Upper lobe of left lung (tissue), 6 donors: ENCODE measurements around the gene LTBP1. TPM values are rescaled to one million over a fixed set of nuclear protein-coding genes. Genes with fewer than 3 reads are reported as not detected.

Source experiments
- ATAC-seq, 2 donors: fragments of 200-7000 bp; cut with Tn5 transposase; one replicate each; pipeline ENCODE4 v1.9.1; 2022; ENCODE audit warnings: mild to moderate bottlenecking in 2 of 2, moderate library complexity in 2 of 2; ENCODE audit not compliant: low FRiP score in 2 of 2
- DNase-seq, 2 donors: peaks; one replicate each; pipeline ENCODE4 v3.0.0-alpha.2; 2019 to 2020
- H3K27ac ChIP-seq, 4 donors: fragments of 200-600 bp; sonication (generic); one replicate each; pipeline ENCODE4 v1.5.1; 2016 to 2019
- H3K27me3 ChIP-seq, 4 donors: fragments of 200-600 bp; sonication (generic); one replicate each; pipeline ENCODE4 v1.5.1; 2017 to 2019
- H3K36me3 ChIP-seq, 4 donors: fragments of 200-600 bp; sonication (generic); one replicate each; pipeline ENCODE4 v1.5.1; 2016 to 2019
- H3K4me1 ChIP-seq, 4 donors: fragments of 200-600 bp; sonication (generic); one replicate each; pipeline ENCODE4 v1.5.1; 2018 to 2019
- H3K4me3 ChIP-seq, 4 donors: fragments of 200-600 bp; sonication (generic); one replicate each; pipeline ENCODE4 v1.5.1; 2017 to 2019; ENCODE audit warnings: mild to moderate bottlenecking in 2 of 4, moderate library complexity in 1 of 4
- H3K9me3 ChIP-seq, 4 donors: fragments of 200-600 bp; sonication (generic); one replicate each; pipeline ENCODE4 v1.5.1; 2018 to 2019
- CTCF ChIP-seq, 6 experiments: fragments of 450-650 bp in 4 of 6; fragments of 200-600 bp in 2 of 6; sonication (generic) in 2 of 6; IDR thresholded peaks; one replicate each; pipeline ENCODE4 v1.5.1; 2016 to 2019; ENCODE audit warnings: antibody characterized with exemption in 6 of 6
- EP300 ChIP-seq, 4 donors: sonication (generic); formaldehyde crosslinking; IDR thresholded peaks; one replicate each; pipeline ENCODE4 v1.5.1; 2017; ENCODE audit warnings: antibody characterized with exemption in 4 of 4, control low read depth in 2 of 4
- POLR2A ChIP-seq, 4 donors: fragments of 450-650 bp; IDR thresholded peaks; one replicate each; pipeline ENCODE4 v1.5.1; 2016 to 2017; ENCODE audit warnings: antibody characterized with exemption in 4 of 4, mild to moderate bottlenecking in 2 of 4
- POLR2AphosphoS5 ChIP-seq, 2 donors: sonication (generic); formaldehyde crosslinking; IDR thresholded peaks; one replicate each; pipeline ENCODE4 v1.5.1; 2017; ENCODE audit warnings: antibody characterized with exemption in 2 of 2
- WGBS, 2 donors: methylation state at CpG; one replicate each; pipeline ENCODE4 v1.1.5; 2017 to 2018; 5-methylcytosine and 5-hydroxymethylcytosine counted together
- total RNA-seq, 6 donors: library from RNA; depleted of rRNA in 4 of 6; stranded (reverse); fragments of >200 nt in 4 of 6; gene quantifications; one replicate each; pipeline versions ENCODE4 v1.1.0 to v1.2.1, GENCODE V29; 2016 to 2021
- donor health status: DM: no; HTN: no; CAD: no; lungs with moderate emphysema.
- donor health status: DM: no; HTN: yes; CAD: no; lungs with severe emphysema.

Gene LTBP1
- total RNA-seq, 6 donors from 2014 or later, result 11.5 to 45.0 (median 27.1) TPM

DNA sequence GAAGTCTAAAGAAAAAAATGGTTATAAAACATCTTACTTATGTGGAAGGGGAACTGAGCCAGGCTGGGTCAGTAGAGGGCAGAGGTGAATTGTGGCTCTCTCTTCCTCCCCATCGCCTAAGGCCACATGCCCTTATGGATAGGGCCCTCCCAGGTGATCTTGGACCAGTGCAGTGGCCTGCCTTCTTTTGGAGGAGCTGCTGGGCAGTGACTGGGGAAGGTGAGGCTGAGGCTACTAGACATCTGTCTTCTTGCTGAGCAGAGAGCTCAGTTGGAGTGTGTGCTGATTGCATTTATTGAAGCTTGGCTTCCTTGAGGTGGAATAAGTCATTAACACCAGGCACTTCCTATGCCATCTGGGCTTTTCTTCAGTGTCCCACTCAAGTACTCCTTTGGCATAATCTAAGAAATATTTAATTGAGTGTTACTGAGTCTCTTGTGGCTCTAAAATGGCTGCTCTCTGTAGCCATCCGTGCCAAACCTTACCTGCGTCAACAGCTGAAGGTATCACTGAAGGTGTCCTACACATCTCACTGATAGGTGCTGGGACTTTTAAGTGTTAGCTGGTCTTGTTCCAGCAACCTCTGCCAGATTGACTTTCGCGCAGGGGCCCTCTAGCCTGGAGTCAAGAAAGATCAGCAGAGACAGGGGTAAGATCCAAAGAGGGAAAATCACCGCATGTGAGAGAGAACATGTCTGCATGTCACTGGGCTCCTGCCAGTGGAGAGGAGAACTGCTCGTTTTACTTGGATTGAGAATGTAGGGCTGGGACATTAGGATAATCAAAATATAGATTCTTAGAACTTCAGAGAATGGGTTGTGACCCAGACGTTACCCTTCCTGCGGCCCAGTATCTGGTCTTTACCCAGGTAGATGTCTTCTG lies 256.1 kb downstream of the LTBP1 start:
- TF ChIP-seq CTCF (IDR thresholded peaks at IDR 0.05), result no peak
- WGBS, 2 donors, result 79 to 91% methylated on average over 9 of the region's 9 CpGs
- Histone ChIP-seq H3K4me1 (no peaks in the 10 kb centered on the region), H3K9me3 (no peaks in the 10 kb centered on the region), H3K27ac (peak overlapping the region in 1 of 4 donors; percentile 17), H3K27me3 (no peaks in the 10 kb centered on the region), H3K36me3 (no peaks in the 10 kb centered on the region), H3K4me3 (no peak overlapping the region)
- ATAC-seq (no peak), DNase-seq (no peak)

DNA sequence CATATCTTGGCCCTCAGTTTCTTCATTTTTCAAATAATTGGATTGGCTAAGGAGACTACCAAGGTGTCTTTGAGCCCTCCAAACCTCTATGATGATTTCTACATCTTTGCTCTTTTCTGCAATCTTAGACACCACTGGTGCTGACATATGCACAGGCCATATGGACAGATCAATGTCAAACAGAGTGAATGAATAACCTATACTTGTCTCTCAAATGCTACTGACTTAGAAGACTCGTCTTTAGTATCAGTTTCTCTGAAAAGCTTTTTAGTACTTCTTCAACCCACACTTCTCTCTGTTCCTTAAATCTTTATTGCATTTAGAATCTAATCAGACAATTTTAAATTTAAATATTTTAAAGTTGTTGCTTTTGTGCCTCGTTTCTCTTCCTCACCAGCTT lies 258.2 kb downstream of the LTBP1 start:
- Histone ChIP-seq H3K4me1 (no peaks in the 10 kb centered on the region), H3K27me3 (no peaks in the 10 kb centered on the region), H3K27ac (no peak overlapping the region), H3K4me3 (no peak overlapping the region), H3K36me3 (no peaks in the 10 kb centered on the region), H3K9me3 (no peaks in the 10 kb centered on the region)
- TF ChIP-seq EP300 (IDR thresholded peaks at IDR 0.05), result no peak
- TF ChIP-seq CTCF (IDR thresholded peaks at IDR 0.05), result no peak
- TF ChIP-seq POLR2A (IDR thresholded peaks at IDR 0.05), result no peak
- TF ChIP-seq POLR2AphosphoS5 (IDR thresholded peaks at IDR 0.05), result no peak
- 85 to 93% methylated on average over 2 of the region's 2 CpGs for WGBS, 2 donors
- no peak for ATAC-seq
- no peak for DNase-seq

DNA sequence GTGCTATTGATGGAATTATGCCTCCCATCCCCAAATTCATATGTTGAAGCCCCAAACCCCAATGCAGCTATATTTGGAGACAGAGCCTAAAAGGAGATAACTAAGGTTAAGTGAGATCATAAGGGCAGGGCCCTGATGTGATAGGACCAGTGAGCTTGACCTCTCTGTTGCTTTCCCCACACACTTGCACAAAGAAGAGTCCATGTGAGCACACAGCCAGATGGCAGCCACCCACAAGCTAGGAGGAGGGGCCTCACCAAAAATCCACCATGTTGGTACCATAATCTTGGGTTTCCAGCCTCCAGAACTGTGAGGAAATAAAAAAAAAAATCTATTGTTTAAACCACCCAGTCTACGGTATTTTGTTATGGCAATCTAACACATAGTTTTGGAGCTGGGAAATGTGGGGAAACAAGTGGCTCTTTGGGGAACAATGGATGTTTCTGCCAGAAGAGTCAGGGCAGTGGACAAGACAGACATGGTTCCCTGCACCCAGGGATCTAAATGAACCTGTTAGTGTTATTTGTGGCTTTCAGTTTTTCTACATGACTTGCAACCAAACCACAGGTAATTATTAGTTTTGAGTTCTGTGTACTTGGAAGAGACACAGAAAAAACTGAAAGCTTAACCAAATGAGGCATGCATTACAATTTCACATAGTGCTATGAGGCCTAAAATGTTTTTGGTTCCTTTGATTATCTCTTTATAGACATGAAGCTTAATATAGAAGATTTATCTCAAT lies 259.1 kb downstream of the LTBP1 start:
- TF ChIP-seq EP300 (IDR thresholded peaks at IDR 0.05) (no peak), POLR2AphosphoS5 (IDR thresholded peaks at IDR 0.05) (no peak), POLR2A (IDR thresholded peaks at IDR 0.05) (no peak), CTCF (IDR thresholded peaks at IDR 0.05) (no peak)
- no peaks in the 10 kb centered on the region for H3K4me1 ChIP-seq
- no peak for DNase-seq
- no peaks in the 10 kb centered on the region for H3K27me3 ChIP-seq
- H3K9me3 ChIP-seq, result no peaks in the 10 kb centered on the region
- 85 to 90% methylated on average over 1 of the region's 1 CpG for WGBS, 2 donors
- no peak overlapping the region for H3K27ac ChIP-seq
- H3K36me3 ChIP-seq, result no peaks in the 10 kb centered on the region
- no peak overlapping the region for H3K4me3 ChIP-seq
- no peak for ATAC-seq

DNA sequence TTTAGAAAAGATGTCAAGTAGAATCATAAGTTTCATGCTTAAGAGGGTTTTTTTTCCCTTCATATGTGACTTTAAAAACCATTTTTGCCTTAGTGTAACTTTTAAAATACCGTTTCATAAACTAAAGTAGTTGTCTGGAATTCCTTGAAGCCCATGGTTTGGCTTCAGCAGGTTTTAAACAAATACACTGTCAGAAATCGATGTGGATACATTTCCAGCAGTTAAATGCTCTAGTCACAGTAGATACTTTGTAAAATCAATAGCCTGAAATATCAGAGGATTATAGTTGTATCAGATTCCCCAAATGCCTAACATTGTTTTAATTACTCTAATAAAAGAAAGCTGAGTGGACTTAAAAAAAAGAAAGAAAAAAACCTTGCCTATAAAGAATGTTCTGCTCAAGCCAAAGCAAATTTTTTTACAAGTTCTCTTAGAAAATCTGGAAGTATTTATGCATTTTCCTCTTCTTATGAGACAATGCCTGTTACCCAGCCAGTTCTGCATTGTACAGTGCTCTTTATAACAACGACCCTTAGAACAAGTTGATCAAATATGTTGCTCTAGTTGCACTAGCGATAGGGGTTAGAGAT lies 260.5 kb downstream of the LTBP1 start:
- 61 to 63% methylated on average over 4 of the region's 4 CpGs for WGBS, 2 donors
- Histone ChIP-seq H3K36me3 (no peaks in the 10 kb centered on the region), H3K4me1 (no peaks in the 10 kb centered on the region), H3K27ac (no peak overlapping the region), H3K9me3 (no peaks in the 10 kb centered on the region), H3K27me3 (no peaks in the 10 kb centered on the region), H3K4me3 (no peak overlapping the region)
- ATAC-seq (no peak), DNase-seq (no peak)
- TF ChIP-seq POLR2AphosphoS5 (IDR thresholded peaks at IDR 0.05), result no peak
- TF ChIP-seq CTCF (IDR thresholded peaks at IDR 0.05), result no peak
- no peak for TF ChIP-seq EP300 (IDR thresholded peaks at IDR 0.05)
- no peak for TF ChIP-seq POLR2A (IDR thresholded peaks at IDR 0.05)
